NCI-H748 (cell line): ENCODE data around the gene PDZD8.

Source experiments
- DNase-seq: peaks from one replicate; lab custom pipeline; 2025; ENCODE audit not compliant: unreplicated experiment; lab: John Stamatoyannopoulos, UW

Gene PDZD8

GRCh38 chr10:117399341-117400196 is 24.3 kb upstream of the PDZD8 start:
- no peak for DNase-seq

- DNase-seq, result no peak
Measured at GRCh38 chr10:117398029-117398428, 22.8 kb upstream of the PDZD8 start.

- peak; percentile 3 for DNase-seq
Measured at GRCh38 chr10:117391436-117392205, 16.4 kb upstream of the PDZD8 start.

- no peak for DNase-seq
Measured at GRCh38 chr10:117390420-117390819, 15.2 kb upstream of the PDZD8 start.

GRCh38 chr10:117386805-117387204 is 11.6 kb upstream of the PDZD8 start:
- DNase-seq, result no peak

GRCh38 chr10:117382861-117383260 is 7.6 kb upstream of the PDZD8 start:
- DNase-seq, result no peak

- DNase-seq, result peak; percentile 71
Measured at GRCh38 chr10:117374506-117375359, 507 bp downstream of the PDZD8 start.

- peak; percentile 30 for DNase-seq
Measured at GRCh38 chr10:117373823-117374505, 1.3 kb downstream of the PDZD8 start.

- no peak for DNase-seq
Measured at GRCh38 chr10:117370205-117370604, 5.0 kb downstream of the PDZD8 start.

- no peak for DNase-seq
Measured at GRCh38 chr10:117367718-117368117, 7.5 kb downstream of the PDZD8 start.

GRCh38 chr10:117366741-117367140 is 8.5 kb downstream of the PDZD8 start:
- no peak for DNase-seq

- no peak for DNase-seq
Measured at GRCh38 chr10:117365612-117366011, 9.6 kb downstream of the PDZD8 start.

GRCh38 chr10:117364110-117364960 is 10.9 kb downstream of the PDZD8 start:
- DNase-seq, result no peak

- DNase-seq, result no peak
Measured at GRCh38 chr10:117363028-117363427, 12.2 kb downstream of the PDZD8 start.

GRCh38 chr10:117362313-117362712 is 12.9 kb downstream of the PDZD8 start:
- no peak for DNase-seq

- no peak for DNase-seq
Measured at GRCh38 chr10:117360994-117361667, 14.1 kb downstream of the PDZD8 start.

GRCh38 chr10:117360016-117360415 is 15.2 kb downstream of the PDZD8 start:
- DNase-seq, result no peak

- DNase-seq, result no peak
Measured at GRCh38 chr10:117355072-117355471, 20.2 kb downstream of the PDZD8 start.

- no peak for DNase-seq
Measured at GRCh38 chr10:117353684-117354083, 21.6 kb downstream of the PDZD8 start.
